HG02610 (cell line): Measurements from ENCODE around the gene MTRR.

Experiments
- ATAC-seq: cut with Tn5 transposase; IDR thresholded peaks from one replicate; pipeline ENCODE4 v1.9.1; 2021; ENCODE audit warnings: mild to moderate bottlenecking, moderate library complexity; ENCODE audit not compliant: unreplicated experiment

MTRR gene

GRCh38 chr5:7868773-7869473 lies at the start of gene MTRR, which contains the start of gene FASTKD3:
TSS of gene MTRR (plus strand) at chr5:7869148. CDS start at chr5:7870795, 1,647 bp downstream.
TSS of gene FASTKD3 (minus strand) at chr5:7869031. CDS start at chr5:7868083, 948 bp downstream.
- ATAC-seq, result peak; percentile 99

GRCh38 chr5:7822449-7822848 lies 46.5 kb upstream of the MTRR start:
- ATAC-seq, result no peak

- no peak for ATAC-seq
These were observed 45.4 kb upstream of the MTRR start for GRCh38 chr5:7823594-7823993.

DNA sequence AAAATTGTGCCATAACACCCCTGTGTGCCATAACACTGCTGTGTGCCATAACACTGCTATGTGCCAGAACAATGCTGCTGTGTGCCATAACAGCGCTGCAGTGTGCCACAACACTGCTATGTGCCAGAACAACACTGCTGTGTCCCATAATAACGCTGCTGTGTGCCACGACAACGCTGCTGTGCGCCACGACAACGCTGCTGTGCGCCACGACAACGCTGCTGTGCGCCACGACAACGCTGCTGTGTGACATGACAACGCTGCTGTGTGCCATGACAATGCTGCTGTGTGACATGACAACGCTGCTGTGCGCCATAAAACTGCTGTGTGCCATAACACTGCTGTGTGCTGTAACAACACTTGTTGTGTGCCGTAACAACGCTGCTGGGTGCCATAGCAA lies 44.0 kb upstream of the MTRR start:
- no peak for ATAC-seq

GRCh38 chr5:7825630-7826029 lies 43.3 kb upstream of the MTRR start:
- no peak for ATAC-seq

- ATAC-seq, result no peak
These were observed 41.3 kb upstream of the MTRR start for GRCh38 chr5:7827610-7828009.

DNA sequence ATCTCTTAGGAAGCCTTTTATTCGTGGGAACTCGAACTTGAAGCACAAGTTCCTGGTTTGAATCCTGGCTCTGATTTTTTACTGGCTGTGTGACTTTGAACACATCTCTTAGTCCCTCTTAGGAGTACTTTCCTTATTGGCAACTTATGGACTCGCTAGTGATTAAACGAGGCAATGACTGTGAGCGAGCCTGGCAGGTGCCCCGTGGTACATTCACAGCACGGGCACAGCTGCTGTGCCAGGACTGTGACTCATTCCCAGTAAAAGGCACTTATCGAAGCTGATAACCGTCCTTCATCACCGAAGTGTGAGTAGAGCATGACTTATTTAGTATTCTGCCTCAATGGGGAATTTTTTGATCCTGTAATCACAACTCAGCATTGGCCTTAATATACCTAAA lies 40.7 kb upstream of the MTRR start:
- no peak for ATAC-seq

DNA sequence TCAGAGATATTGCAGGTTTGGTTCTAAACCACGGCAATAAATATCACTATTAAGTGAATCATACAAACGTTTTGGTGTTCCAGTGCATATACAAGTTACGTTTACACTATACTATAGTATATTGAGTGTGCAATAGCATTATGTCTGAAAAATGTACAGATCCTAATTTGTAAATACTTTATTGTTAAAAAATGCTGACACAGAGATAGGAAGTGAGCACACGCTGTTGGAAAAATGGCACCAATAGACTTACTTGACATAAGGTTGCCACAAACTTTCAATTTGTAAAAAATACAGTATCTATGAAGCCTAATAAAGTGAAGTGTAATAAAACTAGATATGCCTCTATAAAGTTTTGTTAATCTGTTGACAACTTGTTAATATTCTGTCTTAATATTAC lies 34.0 kb upstream of the MTRR start:
- no peak for ATAC-seq

GRCh38 chr5:7837403-7837802 lies 31.5 kb upstream of the MTRR start:
- no peak for ATAC-seq

DNA sequence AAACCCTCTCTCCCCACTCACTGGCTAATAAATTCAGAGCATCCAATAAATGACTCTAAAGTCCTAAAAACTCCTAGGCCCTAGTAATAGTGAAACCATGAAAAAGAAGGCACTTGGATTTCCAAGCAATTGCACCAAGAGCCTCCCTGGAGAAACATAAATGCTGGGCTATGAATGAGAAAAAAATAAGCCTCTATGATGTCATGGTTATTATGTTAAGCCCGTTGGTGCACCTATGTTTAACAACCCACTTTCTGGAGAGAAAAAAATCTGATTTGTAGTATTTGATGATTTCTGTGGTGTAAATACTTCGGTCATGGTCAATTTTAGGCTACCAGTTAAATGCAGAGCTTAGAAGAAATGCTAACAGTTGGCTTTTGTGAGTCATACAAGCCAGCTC lies 26.4 kb upstream of the MTRR start:
- ATAC-seq, result no peak

DNA sequence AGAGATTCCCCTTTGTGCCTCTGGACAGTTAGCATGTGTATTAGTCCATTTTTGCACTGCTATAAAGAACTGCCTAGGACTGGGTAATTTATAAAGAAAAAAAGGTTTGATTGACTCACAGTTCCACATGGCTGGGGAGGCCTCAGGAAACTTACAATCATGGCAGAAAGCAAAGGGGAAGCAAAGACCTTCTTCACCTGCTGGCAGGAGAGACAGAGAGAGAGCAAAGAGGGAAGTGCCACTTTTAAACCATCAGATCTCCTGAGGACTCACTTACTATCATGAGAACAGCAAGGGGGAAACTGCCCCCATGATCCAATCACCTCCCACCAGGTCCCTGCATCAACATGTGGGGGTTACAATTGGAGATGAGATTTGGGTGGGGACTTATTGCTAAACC lies 24.0 kb upstream of the MTRR start:
- ATAC-seq, result no peak

- no peak for ATAC-seq
These were observed 23.4 kb upstream of the MTRR start for GRCh38 chr5:7845557-7845956.

DNA sequence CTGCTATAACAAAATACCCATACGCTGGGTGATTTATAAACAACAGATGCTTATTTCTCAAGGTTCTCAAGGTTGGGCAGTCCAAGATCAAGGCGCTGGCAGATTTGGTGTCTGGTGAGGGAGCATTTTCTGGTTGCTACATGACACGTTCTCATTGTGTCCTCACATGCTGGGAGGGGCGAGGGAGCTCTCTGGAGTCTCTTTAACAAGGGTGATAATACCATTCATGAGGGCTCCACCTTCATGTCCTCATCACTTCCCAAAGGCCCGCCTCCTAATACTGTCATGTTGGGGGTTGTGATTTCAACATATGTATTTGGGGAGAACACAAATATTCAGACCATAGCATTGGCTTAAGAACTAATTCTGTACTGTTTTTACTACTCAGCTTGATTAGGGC lies 22.6 kb upstream of the MTRR start:
- ATAC-seq, result no peak

DNA sequence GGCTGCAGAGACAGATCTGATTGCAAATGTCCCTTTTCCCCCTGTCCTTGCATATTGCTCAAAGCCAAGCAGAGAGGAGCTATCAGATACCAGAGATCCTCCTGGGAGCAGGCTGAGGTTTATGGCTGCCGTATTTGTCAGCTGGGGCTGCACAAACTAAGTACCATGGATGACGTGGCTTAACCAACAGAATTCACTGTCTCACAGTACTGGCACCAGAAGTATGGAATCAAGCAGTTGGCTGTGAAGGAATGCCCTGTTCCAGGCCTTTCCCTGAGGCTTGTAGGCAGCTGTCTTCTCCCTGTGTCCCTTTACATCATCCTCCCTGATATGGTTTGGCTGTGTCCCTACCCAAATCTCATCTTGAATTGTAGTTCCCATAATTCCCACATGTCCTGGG lies 20.7 kb upstream of the MTRR start:
- no peak for ATAC-seq

- ATAC-seq, result no peak
These were observed 19.1 kb upstream of the MTRR start for GRCh38 chr5:7849681-7850394.

- no peak for ATAC-seq
These were observed 18.3 kb upstream of the MTRR start, which contains the start of gene CFAP90 for GRCh38 chr5:7850395-7851239. TSS of gene CFAP90 (minus strand) at chr5:7851133. CDS start at chr5:7851021, 112 bp downstream.

GRCh38 chr5:7851240-7851592 lies 17.7 kb upstream of the MTRR start:
- no peak for ATAC-seq

- ATAC-seq, result no peak
These were observed 17.2 kb upstream of the MTRR start for GRCh38 chr5:7851617-7852289.

DNA sequence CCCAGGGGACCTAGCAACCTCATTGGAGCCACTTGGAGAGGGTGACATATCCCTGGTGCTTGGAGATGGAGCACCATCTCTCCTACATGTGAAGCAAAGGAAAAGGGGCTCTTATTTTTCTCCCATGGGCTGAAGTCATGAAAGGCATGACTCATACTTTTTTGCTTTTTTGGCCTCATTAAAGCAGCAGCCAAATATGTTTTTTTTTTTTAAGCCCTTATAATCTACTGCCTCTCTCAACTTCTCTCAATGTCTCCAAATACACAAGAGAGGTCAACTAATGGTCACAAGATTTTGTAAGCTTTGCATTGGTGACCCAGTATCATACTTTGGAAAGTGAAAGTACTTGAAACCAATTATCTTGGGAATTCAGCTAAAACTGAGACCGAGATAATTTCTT lies 16.4 kb upstream of the MTRR start:
- ATAC-seq, result no peak

DNA sequence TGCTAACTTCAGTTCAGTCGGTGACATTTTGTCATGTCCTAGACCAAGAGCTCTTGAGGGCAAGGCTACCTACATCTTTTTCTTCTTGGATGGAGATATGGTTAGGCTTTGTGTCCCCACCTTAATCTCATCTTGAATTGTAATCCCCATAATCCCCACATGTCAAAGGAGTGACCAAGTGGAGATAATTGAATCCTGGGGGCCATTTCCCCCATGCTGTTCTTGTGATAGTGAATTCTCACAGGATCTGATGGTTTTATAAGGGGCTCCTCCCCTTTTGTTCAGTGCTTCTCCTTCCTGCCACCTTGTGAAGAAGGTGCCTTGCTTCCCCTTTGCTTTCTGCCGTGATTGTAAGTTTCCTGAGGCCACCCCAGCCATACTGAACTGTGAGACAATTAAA lies 16.0 kb upstream of the MTRR start:
- ATAC-seq, result no peak

DNA sequence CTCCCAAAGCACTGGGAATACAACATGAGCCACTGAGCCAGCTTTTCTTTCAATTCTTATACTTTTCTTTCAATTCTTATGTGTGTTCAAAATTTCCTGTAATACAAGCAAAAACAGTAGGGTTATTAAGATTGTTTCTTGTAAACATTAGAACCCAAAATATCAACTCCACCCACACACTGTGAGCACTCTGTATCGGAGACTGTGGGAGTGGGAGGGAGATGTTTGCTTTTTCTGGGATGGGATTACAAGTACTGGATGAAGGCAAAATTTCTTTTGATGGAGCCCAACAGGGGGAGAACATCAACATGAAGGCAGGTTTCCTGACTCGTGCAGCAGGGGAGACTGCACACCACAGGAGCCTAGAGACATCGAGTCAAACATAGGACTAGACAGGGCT lies 13.3 kb upstream of the MTRR start:
- ATAC-seq, result no peak
